Measurements from ENCODE around the gene SGIP1.
"Not testable (repeated sequence)": the region's sequence is repeated elsewhere in the genome, so short reads cannot be mapped to it uniquely, and the experiment has no call there.

SGIP1 gene

GRCh38 chr1:66788231-66788939 is 254.4 kb downstream of the SGIP1 start:
- H3K36me3 ChIP-seq (ENCODE audit: control insufficient read depth, low read length) = no peaks in the 10 kb centered on the region
- peaks cover 6% of the 10 kb centered on the region for H3K27me3 ChIP-seq (ENCODE audit: control insufficient read depth, low read length)
- no peak for TF ChIP-seq CTCF (IDR thresholded peaks at IDR 0.05; ENCODE audit: low read depth, low read length, poor library complexity, severe bottlenecking)
- TF ChIP-seq EZH2phosphoT487 (IDR thresholded peaks at IDR 0.05; ENCODE audit: borderline replicate concordance, low read length) = no peak
- H3K4me3 ChIP-seq (ENCODE audit: low read length) = no peak overlapping the region
- no peak overlapping the region for H3K4me2 ChIP-seq (ENCODE audit: low read length)
- H3K9me3 ChIP-seq (ENCODE audit: control insufficient read depth, insufficient read depth, low read length) = no peaks in the 10 kb centered on the region
- no peaks in the 10 kb centered on the region for H3F3A ChIP-seq (ENCODE audit: control insufficient read depth, insufficient read depth)
- no peaks in the 10 kb centered on the region for H4K20me1 ChIP-seq (ENCODE audit: control insufficient read depth, insufficient read depth, low read depth, low read length)
- H3K79me2 ChIP-seq (ENCODE audit: control insufficient read depth, low read length) = no peaks in the 10 kb centered on the region
- H3K9me2 ChIP-seq (replicated peaks; ENCODE audit: control insufficient read depth, low read length) = no peaks in the 10 kb centered on the region
- H3K27ac ChIP-seq (ENCODE audit: low read depth, low read length) = no peak overlapping the region
- peaks cover 10% of the 10 kb centered on the region for H3K4me1 ChIP-seq (ENCODE audit: control insufficient read depth, low read length)

- H3K4me2 ChIP-seq (ENCODE audit: low read length) = no peak overlapping the region
- H3K9me2 ChIP-seq (replicated peaks; ENCODE audit: control insufficient read depth, low read length) = no peaks in the 10 kb centered on the region
- H3F3A ChIP-seq (ENCODE audit: control insufficient read depth, insufficient read depth) = no peaks in the 10 kb centered on the region
- H3K4me3 ChIP-seq (ENCODE audit: low read length) = no peak overlapping the region
- no peaks in the 10 kb centered on the region for H3K36me3 ChIP-seq (ENCODE audit: control insufficient read depth, low read length)
- TF ChIP-seq CTCF (IDR thresholded peaks at IDR 0.05; ENCODE audit: low read depth, low read length, poor library complexity, severe bottlenecking) (no peak), EZH2phosphoT487 (IDR thresholded peaks at IDR 0.05; ENCODE audit: borderline replicate concordance, low read length) (no peak)
- H3K27me3 ChIP-seq (ENCODE audit: control insufficient read depth, low read length) = peaks cover 6% of the 10 kb centered on the region
- H3K4me1 ChIP-seq (ENCODE audit: control insufficient read depth, low read length) = peaks cover 10% of the 10 kb centered on the region
- H3K27ac ChIP-seq (ENCODE audit: low read depth, low read length) = no peak overlapping the region
- no peaks in the 10 kb centered on the region for H4K20me1 ChIP-seq (ENCODE audit: control insufficient read depth, insufficient read depth, low read depth, low read length)
- H3K9me3 ChIP-seq (ENCODE audit: control insufficient read depth, insufficient read depth, low read length) = no peaks in the 10 kb centered on the region
- H3K79me2 ChIP-seq (ENCODE audit: control insufficient read depth, low read length) = no peaks in the 10 kb centered on the region
Observed at GRCh38 chr1:66791621-66792610, 258.0 kb downstream of the SGIP1 start.

GRCh38 chr1:66795839-66796238 is 261.9 kb downstream of the SGIP1 start:
- not testable (repeated sequence) for H3F3A ChIP-seq (ENCODE audit: control insufficient read depth, insufficient read depth); H3K79me2 ChIP-seq (ENCODE audit: control insufficient read depth, low read length); H3K27me3 ChIP-seq (ENCODE audit: control insufficient read depth, low read length); H3K9me2 ChIP-seq (replicated peaks; ENCODE audit: control insufficient read depth, low read length); H3K4me1 ChIP-seq (ENCODE audit: control insufficient read depth, low read length); H3K9me3 ChIP-seq (ENCODE audit: control insufficient read depth, insufficient read depth, low read length); H3K4me2 ChIP-seq (ENCODE audit: low read length); H3K36me3 ChIP-seq (ENCODE audit: control insufficient read depth, low read length); H3K4me3 ChIP-seq (ENCODE audit: low read length); H3K27ac ChIP-seq (ENCODE audit: low read depth, low read length); H4K20me1 ChIP-seq (ENCODE audit: control insufficient read depth, insufficient read depth, low read depth, low read length)

Measured in DOHH2 (cell line).